Right lobe of liver (tissue), 4 donors: Measurements from ENCODE around the gene EPHB1.

ENCODE experiments used
- CTCF ChIP-seq, 4 donors: fragments of 200-600 bp in 3 of 4; fragments of 450-650 bp in 1 of 4; IDR thresholded peaks; one replicate each; pipeline versions ENCODE4 v1.5.1 to v1.8.0; 2016 to 2022; ENCODE audit warnings: antibody characterized with exemption in 4 of 4, mild to moderate bottlenecking in 2 of 4
- POLR2A ChIP-seq: fragments of 450-650 bp; IDR thresholded peaks from one replicate; pipeline ENCODE4 v1.6.1; 2017; ENCODE audit warnings: antibody characterized with exemption, mild to moderate bottlenecking
- donor health status: DM: no; HTN: no; CAD: no.
- donor health status: DM: no; HTN: no; CAD: no.
- donor health status: DM: no; HTN: yes; CAD: no.

- no peak for TF ChIP-seq CTCF (IDR thresholded peaks at IDR 0.05)
- TF ChIP-seq POLR2A: no peak
These were observed 465.0 kb downstream of the EPHB1 start for GRCh38 chr3:135260025-135260424.
